Psoas muscle (tissue), 8 donors: ENCODE data around the gene ST6GALNAC3. TPM values are rescaled to one million over a fixed set of nuclear protein-coding genes. Genes with fewer than 3 reads are reported as not detected.
"Not testable (repeated sequence)": the region's sequence is repeated elsewhere in the genome, so short reads cannot be mapped to it uniquely, and the experiment has no call there.

Experiments used
- ATAC-seq, 4 donors: fragments of 200-7000 bp; cut with Tn5 transposase; one replicate each; pipeline ENCODE4 v1.9.1; 2020; ENCODE audit warnings: moderate library complexity in 3 of 4, mild to moderate bottlenecking in 2 of 4
- DNase-seq, 2 donors: peaks; one replicate each; pipeline ENCODE4 v3.0.0-alpha.2; 2020
- H3K27ac ChIP-seq: fragments of 200-600 bp; one replicate; pipeline ENCODE4 v1.8.0; 2022
- H3K27me3 ChIP-seq, 3 donors: fragments of 200-600 bp in 1 of 3; one replicate each; pipeline versions ENCODE4 v1.6.1 to v1.8.0; 2013 to 2022; ENCODE audit warnings: low read length in 2 of 3, mild to moderate bottlenecking in 2 of 3, moderate library complexity in 1 of 3; ENCODE audit not compliant: insufficient read depth in 3 of 3
- H3K36me3 ChIP-seq, 2 donors: fragments of 200-600 bp in 1 of 2; one replicate each; pipeline versions ENCODE4 v1.6.1 to v1.8.0; 2013 to 2022; ENCODE audit warnings: low read depth in 1 of 2, mild to moderate bottlenecking in 1 of 2, moderate library complexity in 1 of 2; ENCODE audit not compliant: insufficient read depth in 1 of 2
- H3K4me1 ChIP-seq: fragments of 200-600 bp; one replicate; pipeline ENCODE4 v1.8.0; 2022
- H3K4me3 ChIP-seq: fragments of 200-600 bp; one replicate; pipeline ENCODE4 v1.8.0; 2022; ENCODE audit warnings: mild to moderate bottlenecking
- H3K9me3 ChIP-seq: fragments of 200-600 bp; one replicate; pipeline ENCODE4 v1.8.0; 2022
- WGBS, 3 donors: extraction: QIAGEN DNeasy Blood & Tissue Kit; methylation state at CpG; one replicate each; pipeline versions ENCODE4 v1.1.6 to v1.1.7; 2013; 5-methylcytosine and 5-hydroxymethylcytosine counted together
- intact Hi-C, 2 donors: fragments of 100-400 bp; cut with DNase I; formaldehyde crosslinking; loops; one replicate each; pipeline versions ENCODE4 v1.11.0 to v1.14.2; 2022
- polyA plus RNA-seq, 3 donors: library from polyadenylated mRNA; stranded (reverse); fragments of 200-250 nt; gene quantifications; one replicate each; pipeline ENCODE4 v1.2.3, GENCODE V29; 2013
- total RNA-seq, 4 donors: library from RNA; stranded (reverse); fragmentation: NEBNext Ultra II Directional in 2 of 4; extraction: Animal tissue kit (Norgen Biotek cat#: 25700) in 2 of 4; gene quantifications; one replicate each; pipeline versions ENCODE4 v1.2.1 to v1.2.4, GENCODE V29; 2021 to 2023
- TF ChIP-seq, protein P1 (sequence below): fragments of 200-600 bp; IDR thresholded peaks from one replicate; pipeline ENCODE4 v1.8.0; 2022; ENCODE audit warnings: antibody characterized with exemption
- donor health status: healthy with polysubstance abuse.
- donor health status: DM: no; HTN: no; CAD: no; lungs with moderate emphysema.
- donor health status: Bipolar disorder and iron deficiency.
- donor health status: healthy.
- donor health status: DM: yes; HTN: yes; CAD: no.
- donor health status: DM: no; HTN: no; CAD: no.
- donor health status: DM: no; HTN: no; CAD: no.
- donor health status: DM: yes; HTN: yes; CAD: no.

ST6GALNAC3 gene
- total and polyA plus RNA-seq, 7 donors, result 1.3 to 5.4 (median 2.3) TPM

DNA sequence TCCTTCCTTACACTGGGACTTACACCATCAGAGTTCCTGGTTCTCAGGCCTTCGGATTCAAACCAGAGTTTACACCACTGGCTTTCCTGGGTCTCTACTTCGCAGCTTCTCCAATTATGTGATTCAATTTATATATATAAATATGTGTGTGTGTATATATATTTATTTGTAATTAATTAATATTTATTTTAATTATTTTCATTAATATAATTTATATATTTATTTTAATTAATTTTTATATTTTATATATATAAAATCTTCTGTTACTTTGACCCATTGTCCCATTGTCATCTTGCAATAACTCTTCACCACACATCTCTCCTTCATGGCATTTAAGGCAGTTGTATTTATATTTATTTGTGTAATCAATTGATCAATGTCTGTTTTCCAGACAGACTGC, 28.4 kb upstream of the ST6GALNAC3 start:
- H3K36me3 ChIP-seq, result no peaks in the 10 kb centered on the region
- DNase-seq, result no peak
- H3K4me1 ChIP-seq, result no peaks in the 10 kb centered on the region
- intact Hi-C loops, result no loop called here
- no peak overlapping the region for H3K27ac ChIP-seq
- H3K4me3 ChIP-seq, result no peak overlapping the region
- 91 to 92% (median 91%) methylated on average over 2 of the region's 2 CpGs for WGBS, 3 donors
- no peaks in the 10 kb centered on the region for H3K9me3 ChIP-seq
- no peak for ATAC-seq
- TF ChIP-seq, protein P1, sequence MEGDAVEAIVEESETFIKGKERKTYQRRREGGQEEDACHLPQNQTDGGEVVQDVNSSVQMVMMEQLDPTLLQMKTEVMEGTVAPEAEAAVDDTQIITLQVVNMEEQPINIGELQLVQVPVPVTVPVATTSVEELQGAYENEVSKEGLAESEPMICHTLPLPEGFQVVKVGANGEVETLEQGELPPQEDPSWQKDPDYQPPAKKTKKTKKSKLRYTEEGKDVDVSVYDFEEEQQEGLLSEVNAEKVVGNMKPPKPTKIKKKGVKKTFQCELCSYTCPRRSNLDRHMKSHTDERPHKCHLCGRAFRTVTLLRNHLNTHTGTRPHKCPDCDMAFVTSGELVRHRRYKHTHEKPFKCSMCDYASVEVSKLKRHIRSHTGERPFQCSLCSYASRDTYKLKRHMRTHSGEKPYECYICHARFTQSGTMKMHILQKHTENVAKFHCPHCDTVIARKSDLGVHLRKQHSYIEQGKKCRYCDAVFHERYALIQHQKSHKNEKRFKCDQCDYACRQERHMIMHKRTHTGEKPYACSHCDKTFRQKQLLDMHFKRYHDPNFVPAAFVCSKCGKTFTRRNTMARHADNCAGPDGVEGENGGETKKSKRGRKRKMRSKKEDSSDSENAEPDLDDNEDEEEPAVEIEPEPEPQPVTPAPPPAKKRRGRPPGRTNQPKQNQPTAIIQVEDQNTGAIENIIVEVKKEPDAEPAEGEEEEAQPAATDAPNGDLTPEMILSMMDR, result no peak
- no peaks in the 10 kb centered on the region for H3K27me3 ChIP-seq

DNA sequence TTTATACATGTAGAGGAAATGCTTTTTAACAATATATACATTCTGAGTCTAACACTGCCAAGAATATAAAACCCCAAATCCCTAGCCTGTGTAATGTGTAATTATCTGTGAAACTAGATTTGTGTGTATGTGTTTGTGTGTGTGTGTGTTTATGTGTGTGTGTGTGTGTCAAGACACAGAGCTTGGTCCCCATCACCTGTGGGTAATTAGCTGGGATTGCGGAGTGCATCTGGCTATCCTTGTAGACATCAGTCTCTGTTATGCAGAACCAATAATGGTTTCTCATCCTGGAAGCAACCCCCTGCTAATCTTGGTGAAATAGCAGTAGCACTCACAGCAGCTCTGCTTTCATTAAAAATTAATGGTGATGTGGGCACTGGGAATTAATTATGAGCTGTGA, 26.3 kb upstream of the ST6GALNAC3 start:
- no peak for DNase-seq
- H3K27ac ChIP-seq, result no peak overlapping the region
- no peak overlapping the region for H3K4me3 ChIP-seq
- no peaks in the 10 kb centered on the region for H3K36me3 ChIP-seq
- H3K27me3 ChIP-seq, result no peaks in the 10 kb centered on the region
- WGBS, 3 donors, result 68 to 83% (median 71%) methylated on average over 1 of the region's 1 CpG
- TF ChIP-seq, protein P1, result no peak
- no peaks in the 10 kb centered on the region for H3K4me1 ChIP-seq
- ATAC-seq, result no peak
- H3K9me3 ChIP-seq, result no peaks in the 10 kb centered on the region
- intact Hi-C loops, result no loop called here

DNA sequence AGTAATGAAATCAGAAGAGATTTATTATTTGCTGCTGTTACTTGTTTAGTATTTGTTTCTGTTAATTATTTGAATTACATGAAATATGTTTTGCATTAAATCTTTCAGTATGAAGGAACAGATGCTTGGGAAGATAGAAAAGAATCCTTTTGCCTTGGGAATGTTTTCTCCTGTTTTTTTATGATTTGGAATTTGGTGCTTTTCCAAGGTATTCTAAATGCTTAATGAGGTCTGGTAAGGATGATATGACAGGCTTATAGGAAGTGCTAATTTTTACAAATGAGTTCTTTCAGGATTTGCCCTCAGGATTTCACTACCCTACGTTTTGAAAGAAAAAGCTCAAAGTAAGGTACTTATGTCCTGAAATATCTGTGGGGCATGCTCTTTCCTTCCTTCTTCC, 25.6 kb upstream of the ST6GALNAC3 start:
- H3K36me3 ChIP-seq, result no peaks in the 10 kb centered on the region
- no peak overlapping the region for H3K27ac ChIP-seq
- H3K4me3 ChIP-seq, result no peak overlapping the region
- no peaks in the 10 kb centered on the region for H3K27me3 ChIP-seq
- 29 to 38% (median 34%) methylated on average over 1 of the region's 1 CpG for WGBS, 3 donors
- no peaks in the 10 kb centered on the region for H3K4me1 ChIP-seq
- TF ChIP-seq, protein P1, result no peak
- intact Hi-C loops, result no loop called here
- no peaks in the 10 kb centered on the region for H3K9me3 ChIP-seq
- no peak for DNase-seq
- no peak for ATAC-seq

- 68 to 77% (median 72%) methylated on average over 4 of the region's 4 CpGs for WGBS, 3 donors
- no peaks in the 10 kb centered on the region for H3K4me1 ChIP-seq
- TF ChIP-seq, protein P1, result no peak
- H3K36me3 ChIP-seq, result no peaks in the 10 kb centered on the region
- ATAC-seq, result no peak
- no peaks in the 10 kb centered on the region for H3K9me3 ChIP-seq
- DNase-seq, result no peak
- intact Hi-C loops, result no loop called here
- no peaks in the 10 kb centered on the region for H3K27me3 ChIP-seq
- no peak overlapping the region for H3K4me3 ChIP-seq
- H3K27ac ChIP-seq, result no peak overlapping the region
Observed at GRCh38 chr1:76049498-76049897, 25.0 kb upstream of the ST6GALNAC3 start.

- ATAC-seq, H3K27ac ChIP-seq, H3K4me1 ChIP-seq, H3K9me3 ChIP-seq, H3K4me3 ChIP-seq, H3K27me3 ChIP-seq, DNase-seq, intact Hi-C loops, H3K36me3 ChIP-seq: not testable (repeated sequence)
- WGBS, 3 donors, result 93 to 100% (median 100%) methylated on average over 3 of the region's 3 CpGs
Observed at GRCh38 chr1:76050073-76050472, 24.5 kb upstream of the ST6GALNAC3 start.
